ENCODE results near the gene SPINDOC. TPM values are rescaled to one million over a fixed set of nuclear protein-coding genes. Genes with fewer than 3 reads are reported as not detected.
"Not testable (repeated sequence)": the region's sequence is repeated elsewhere in the genome, so short reads cannot be mapped to it uniquely, and the experiment has no call there.

SPINDOC gene
- total RNA-seq, 1 donor from 2014 or later: 13.0 TPM

- FAIRE-seq: no peak
- no peak for DNase-seq (ENCODE audit: low spot score in 2 of 2)
Observed at GRCh38 chr11:63849691-63850090, 36.4 kb downstream of the SPINDOC start.

DNA sequence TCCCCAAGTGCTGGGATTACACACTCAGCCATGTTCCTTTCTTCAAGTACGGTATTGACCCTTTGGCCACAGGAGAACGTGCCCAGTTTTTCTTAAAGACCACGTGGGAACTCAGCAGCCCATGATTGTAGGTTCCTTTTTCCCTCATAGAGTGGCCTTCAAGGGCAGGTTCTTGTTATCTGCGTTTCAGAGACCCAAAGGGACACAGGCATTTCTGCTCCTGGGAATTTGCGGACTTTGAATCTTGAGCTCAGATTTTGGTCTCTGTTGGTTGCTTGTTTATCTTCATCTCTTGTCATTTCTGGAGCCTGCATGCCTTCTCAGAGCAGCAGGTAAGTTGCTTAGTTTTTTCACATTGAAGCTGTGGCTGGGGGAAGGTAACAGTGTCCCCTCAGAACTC lies 37.7 kb downstream of the SPINDOC start:
- FAIRE-seq: no peak
- DNase-seq (ENCODE audit: low spot score in 2 of 2): no peak

DNA sequence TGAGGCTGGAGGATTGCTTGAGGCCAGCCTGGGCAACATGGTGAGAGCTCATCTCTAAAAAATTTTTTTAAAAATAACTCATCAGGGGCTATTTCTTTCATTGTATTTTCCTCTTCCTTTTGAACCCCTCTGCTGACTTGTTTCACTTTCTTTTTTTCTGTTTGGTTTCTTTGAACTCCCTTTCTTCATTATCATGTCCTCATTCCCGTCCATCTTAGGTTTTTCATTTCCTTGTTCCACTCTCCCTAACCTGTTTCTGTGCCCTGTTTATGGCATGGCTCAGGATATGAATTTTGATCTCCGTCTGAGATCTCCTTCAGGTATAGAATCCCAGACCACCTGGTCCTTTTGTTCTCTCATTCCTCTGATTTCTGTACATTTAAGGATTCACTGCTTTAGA lies 38.1 kb downstream of the SPINDOC start:
- DNase-seq (ENCODE audit: low spot score in 2 of 2): no peak
- no peak for FAIRE-seq

DNA sequence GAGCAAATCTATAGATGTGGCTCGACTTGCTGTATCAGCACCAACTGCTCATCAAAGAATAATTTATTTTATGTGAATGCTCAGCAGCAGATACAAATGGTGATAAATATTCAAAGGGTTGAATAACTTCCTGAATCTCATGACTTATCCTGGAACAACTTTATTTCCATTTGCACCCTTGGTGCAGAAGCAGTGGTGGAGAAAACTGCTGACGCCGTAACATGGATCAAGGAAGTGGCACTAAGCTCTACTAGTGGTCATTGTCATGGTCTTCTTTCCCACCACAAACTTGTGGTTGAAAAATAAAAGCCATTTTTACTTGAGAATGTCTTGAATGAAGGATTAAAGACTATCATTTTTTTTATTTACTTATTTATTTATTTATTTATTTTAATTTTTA lies 40.2 kb downstream of the SPINDOC start:
- no peak for DNase-seq (ENCODE audit: low spot score in 2 of 2)
- no peak for FAIRE-seq

GRCh38 chr11:63854696-63855095 lies 41.4 kb downstream of the SPINDOC start:
- FAIRE-seq (no peak), DNase-seq (ENCODE audit: low spot score in 2 of 2) (no peak)

- no peak for DNase-seq (ENCODE audit: low spot score in 2 of 2)
- FAIRE-seq: no peak
Observed at GRCh38 chr11:63855975-63856374, 42.7 kb downstream of the SPINDOC start.

DNA sequence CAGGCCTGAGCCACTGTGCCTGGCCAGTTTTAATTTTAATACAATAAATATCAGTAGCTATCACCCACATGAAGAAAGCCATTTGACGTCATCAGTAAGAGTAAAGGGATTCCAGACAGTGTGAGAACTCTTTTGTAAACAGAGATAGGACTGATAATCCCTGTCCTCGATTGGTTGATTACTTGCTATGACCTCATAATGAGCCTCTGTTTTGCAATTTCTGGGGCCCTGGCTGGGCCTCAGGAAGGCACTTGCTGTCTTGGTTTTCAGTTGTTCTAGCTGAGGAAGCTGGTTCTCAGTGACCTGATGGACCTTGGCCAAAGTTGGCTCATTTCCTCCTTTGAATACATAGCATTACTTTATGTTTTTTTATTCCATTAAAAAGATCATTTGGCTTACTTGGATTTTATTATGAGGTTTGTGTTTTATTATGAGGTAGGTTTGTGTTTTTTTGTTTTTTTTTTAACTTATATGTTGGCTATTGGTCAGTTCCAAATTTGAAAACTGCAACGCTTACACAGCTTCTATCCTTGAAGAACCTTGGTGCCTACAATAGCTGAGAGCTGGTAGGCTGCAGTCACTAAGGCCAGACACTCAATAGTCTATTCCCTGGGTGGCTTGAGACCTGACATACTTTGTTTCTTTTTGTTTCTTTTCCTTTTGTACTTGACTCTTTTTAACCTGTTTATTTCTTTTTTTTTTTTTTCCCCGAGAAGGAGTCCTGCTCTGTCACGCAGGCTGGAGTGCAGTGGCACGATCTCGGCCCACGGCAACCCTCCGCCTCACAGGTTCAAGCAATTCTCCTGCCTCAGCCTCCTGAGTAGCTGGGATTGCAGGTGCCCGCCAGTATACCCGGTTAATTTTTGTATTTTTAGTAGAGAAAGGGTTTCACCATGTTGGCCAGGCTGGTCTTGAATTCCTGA lies 45.6 kb downstream of the SPINDOC start:
- DNase-seq (ENCODE audit: low spot score in 2 of 2): no peak
- no peak for FAIRE-seq

DNA sequence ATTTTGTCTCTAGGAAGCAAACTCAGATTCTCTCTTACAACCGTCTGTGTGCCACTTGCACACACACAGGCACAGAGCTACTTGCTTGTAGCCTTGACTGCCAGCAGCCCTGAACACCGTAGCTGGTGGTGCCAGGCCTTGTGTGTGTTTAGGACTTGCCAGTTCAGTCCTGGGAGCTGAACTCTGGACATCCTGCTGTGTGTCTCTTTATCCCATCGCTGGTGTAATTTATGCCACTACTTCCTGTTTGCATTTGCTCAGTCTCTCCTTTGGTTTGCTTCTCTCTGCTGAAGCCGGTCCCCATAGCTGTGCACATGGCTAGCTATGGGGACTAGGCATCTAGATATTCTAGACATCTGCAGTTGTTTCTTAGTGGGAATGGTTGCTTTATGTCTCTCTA lies 49.7 kb downstream of the SPINDOC start:
- FAIRE-seq (no peak), DNase-seq (ENCODE audit: low spot score in 2 of 2) (no peak)

GRCh38 chr11:63863620-63864019 lies 50.4 kb downstream of the SPINDOC start:
- FAIRE-seq; DNase-seq (ENCODE audit: low spot score in 2 of 2): not testable (repeated sequence)

GRCh38 chr11:63866211-63866610 lies 53.0 kb downstream of the SPINDOC start:
- DNase-seq (ENCODE audit: low spot score in 2 of 2): no peak
- FAIRE-seq: no peak

DNA sequence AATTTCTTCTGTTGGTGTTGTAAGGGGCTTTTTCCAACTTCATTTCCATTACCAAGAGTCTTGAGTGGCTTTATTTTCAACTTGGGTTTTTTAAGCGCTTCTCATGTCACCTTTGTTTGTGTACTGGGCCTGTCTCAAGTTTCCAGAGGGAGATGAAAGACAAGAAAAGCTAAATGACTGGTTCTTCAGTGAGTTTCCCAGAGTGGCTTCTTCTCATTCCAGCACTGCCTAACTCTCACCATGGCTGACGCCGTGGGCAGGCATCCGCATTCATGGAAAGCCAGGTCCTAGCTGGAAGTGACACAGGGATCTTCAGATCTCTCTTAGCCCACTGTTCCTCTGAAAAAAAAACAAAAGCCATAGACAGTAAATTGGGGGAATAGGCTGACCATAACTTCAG lies 54.3 kb downstream of the SPINDOC start:
- no peak for FAIRE-seq

DNA sequence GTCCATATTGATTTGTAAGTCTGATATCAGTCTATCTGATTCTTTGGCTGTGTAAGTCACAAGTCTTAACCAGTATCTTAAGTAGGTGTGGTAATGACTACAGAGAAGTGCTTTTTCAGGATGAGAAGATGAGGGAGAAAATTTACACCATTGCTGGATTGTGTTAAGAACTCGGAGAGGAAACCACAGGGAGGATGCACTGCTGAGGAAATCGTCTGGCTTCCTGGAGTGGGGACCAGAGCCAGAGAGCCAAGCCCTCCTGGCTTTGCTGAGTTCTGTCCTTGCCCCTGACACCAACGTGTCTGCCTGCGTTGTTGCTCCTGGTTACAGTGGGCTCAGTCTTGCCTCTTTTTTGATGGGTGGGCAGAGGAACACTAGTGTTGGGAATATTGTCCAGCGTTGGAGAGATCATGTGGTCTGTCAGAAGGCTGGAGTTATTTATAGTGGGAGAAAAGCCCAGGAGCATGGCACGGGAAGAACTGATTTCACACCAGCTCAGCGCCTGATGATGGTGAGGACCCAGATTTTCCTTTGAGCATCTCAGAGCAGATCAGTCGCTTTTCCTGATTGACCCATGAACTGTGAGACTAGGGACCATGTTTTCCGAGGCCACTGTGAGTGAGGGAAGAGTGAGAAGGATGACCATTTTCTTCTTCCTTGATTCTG lies 55.3 kb downstream of the SPINDOC start:
- FAIRE-seq (no peak), DNase-seq (ENCODE audit: low spot score in 2 of 2) (no peak)

More for the DNA sequence above, 54.3 kb downstream of the SPINDOC start:
- no peak for DNase-seq (ENCODE audit: low spot score in 2 of 2)

DNA sequence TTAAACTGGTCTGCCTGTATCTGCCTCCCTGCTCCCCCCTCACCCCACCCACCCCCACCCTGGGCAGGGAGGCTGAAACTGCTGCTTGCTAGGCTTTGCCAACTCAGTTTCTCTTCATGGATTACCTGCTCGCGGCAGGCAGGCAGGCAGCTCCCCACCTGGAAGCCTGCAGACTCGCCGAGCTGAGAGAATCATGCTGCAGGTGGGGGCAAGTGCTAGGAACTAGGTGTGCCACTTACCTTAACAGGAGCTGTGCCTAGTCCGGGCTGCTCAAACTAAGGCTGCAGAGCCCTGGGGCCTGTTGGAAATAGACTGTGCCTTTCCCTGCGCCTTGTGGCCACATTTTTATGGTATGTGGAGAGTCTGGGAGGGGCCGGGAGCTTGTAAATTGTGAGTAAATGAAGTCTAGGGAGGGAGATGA lies 55.9 kb downstream of the SPINDOC start:
- DNase-seq (ENCODE audit: low spot score in 2 of 2) (no peak), FAIRE-seq (no peak)

DNA sequence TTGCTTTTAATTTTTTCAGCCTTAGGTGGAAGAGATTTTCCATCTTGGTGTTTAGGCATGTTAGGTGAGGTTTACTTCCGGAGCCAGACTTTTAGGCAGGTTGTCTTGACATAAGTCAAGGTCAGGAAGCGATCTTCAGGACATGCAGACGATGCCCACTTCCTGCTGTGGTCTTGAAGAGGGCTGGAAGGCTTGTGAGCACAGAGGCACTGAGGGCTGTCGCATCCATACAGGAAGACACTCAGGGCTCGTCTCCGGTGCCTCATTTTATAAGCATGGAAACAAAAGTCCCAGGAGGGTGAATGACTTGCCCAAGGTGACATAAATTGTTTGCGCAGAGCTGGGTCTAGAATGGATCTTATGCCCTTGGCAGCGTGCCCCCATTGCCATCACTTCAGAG lies 56.4 kb downstream of the SPINDOC start:
- FAIRE-seq (no peak), DNase-seq (ENCODE audit: low spot score in 2 of 2) (no peak)

GRCh38 chr11:63870351-63871140 lies 57.3 kb downstream of the SPINDOC start:
- FAIRE-seq (no peak), DNase-seq (ENCODE audit: low spot score in 2 of 2) (no peak)

DNA sequence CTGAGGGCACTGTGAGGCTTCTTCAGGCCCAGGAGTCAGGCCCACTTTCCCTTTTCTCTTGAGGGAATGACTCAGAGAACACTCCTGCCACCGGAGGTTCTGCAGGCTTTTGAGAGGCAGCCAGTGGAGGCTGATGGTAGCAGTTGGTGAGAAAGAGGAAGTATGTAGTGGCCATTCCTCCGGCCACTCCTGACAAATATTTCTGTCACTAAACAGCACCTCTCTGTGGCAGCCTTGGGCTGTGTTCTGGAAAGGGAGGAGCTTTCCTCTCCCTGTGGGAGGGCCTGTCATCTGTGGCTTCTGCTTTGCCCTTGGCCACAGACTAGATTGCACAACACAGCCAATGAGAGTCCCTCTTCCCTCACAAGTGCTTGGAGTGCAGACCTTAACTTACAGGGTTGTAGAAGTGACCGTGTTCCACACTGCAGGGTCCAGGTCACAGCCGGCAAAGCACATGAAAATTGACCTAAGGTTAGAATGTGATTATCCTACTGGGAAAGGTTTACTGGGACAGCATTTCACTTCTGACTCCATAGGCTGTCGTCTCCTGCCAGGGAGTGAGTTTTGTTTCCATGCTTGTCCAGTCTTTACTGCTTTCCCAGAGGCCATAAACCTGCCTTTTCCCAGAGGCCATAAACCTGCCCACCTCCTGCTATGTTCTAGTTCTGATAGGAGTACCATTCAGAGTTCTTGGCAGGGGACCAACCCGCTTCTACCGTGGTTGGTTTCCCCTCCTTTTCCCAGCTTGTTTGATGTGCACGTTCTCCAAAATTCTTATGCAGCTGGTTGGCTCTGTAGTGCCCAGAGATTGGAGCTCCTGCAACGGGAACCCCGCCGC lies 58.9 kb downstream of the SPINDOC start:
- FAIRE-seq (no peak), DNase-seq (ENCODE audit: low spot score in 2 of 2) (peak; percentile 58 to 73)

DNA sequence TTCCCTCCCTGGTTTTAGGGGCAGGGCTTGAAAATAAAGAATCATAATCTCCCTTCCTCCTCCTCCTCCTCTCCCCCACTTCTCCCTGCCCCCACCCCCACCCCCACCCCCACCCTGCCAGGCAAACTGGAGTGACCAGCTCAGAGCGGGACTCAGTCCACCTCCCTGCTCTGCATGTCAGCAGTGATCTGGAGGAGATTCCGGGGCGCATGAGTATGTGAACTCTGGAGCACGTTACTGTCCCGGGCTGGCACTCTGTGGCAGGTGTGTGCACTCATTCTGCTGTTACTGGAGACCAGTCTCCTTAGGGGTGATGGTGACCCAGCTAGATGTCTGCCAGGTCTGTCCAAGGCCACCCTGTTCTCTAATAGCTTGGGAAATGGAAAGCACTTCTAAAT lies 59.5 kb downstream of the SPINDOC start:
- FAIRE-seq (no peak), DNase-seq (ENCODE audit: low spot score in 2 of 2) (no peak)

DNA sequence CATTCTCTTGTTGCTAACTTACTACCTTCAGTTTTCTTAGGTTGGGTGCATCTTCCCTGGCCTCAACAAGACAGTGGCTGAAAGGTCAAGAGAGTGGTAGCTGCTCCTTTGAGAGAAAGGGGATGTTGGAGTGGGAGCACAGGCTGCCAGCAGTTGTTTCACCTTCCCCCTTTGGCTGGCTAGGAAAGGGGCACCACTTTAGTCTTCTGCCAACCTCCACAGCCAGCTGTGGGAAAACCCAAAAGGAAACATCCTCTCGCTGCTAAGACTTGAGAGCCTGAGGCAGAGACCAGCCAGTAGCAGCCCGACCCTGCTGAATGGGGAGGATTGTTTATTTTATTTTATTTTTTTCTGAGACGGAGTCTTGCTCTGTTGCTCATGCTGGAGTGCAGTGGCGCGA lies 60.1 kb downstream of the SPINDOC start:
- peak in 1 of 2 donors; percentile 1 for DNase-seq (ENCODE audit: low spot score in 2 of 2)
- no peak for FAIRE-seq

DNA sequence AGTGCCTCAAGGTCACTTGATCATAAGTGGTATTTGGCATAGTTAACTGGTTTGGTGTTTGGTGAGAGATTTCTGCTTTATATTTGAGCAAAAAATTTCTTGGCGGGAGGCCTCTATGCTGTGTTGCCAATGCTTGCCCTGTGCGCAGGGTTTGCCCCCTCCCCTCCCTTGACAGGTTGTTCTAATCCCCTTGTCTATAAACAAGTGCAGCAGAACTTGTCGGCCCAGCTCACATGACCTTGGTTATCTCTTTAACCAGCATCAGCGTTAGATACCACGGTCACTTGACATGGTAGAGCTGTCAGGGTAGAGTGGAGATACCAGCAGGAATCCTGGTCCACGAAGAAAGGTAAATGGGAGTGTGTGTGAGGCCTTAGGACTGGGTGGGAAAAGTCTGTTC lies 61.3 kb downstream of the SPINDOC start:
- DNase-seq (ENCODE audit: low spot score in 2 of 2) (no peak), FAIRE-seq (no peak)

DNA sequence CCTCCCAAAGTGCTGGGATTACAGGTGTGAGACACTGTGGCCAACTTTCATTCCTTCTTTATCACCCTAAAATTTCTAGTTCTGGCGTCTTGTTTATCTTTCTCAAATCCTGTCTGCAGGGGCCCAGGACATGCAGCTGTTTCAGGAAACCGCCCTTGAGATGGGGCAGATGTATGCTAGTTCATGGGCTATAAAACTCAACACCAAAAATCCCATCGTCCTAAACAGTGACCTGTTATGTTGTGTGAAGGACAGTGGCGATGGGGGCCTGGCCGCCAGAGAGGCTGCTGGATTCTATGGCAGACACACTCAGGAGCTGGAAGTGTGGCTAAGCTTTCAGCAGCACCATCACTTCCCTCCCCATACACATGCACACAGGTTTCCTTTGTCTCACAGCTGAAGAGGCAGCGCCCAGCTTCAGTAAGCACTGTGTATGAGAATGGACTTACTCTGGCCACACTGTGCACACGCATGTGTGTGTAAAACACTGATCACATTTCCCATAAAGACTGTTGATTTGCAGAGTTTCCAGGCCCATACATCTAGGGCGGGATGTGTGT lies 62.3 kb downstream of the SPINDOC start:
- DNase-seq (ENCODE audit: low spot score in 2 of 2): no peak
- FAIRE-seq: no peak

All from frontal cortex (tissue), 4 donors.